ENCODE measurements around the gene GPR17. TPM values are rescaled to one million over a fixed set of nuclear protein-coding genes. Genes with fewer than 3 reads are reported as not detected.

The GPR17 gene
- total RNA-seq, 1 donor from 2014 or later: not detected

GRCh38 chr2:127650041-127650784 is 4.3 kb downstream of the GPR17 start:
- FAIRE-seq: no peak

DNA sequence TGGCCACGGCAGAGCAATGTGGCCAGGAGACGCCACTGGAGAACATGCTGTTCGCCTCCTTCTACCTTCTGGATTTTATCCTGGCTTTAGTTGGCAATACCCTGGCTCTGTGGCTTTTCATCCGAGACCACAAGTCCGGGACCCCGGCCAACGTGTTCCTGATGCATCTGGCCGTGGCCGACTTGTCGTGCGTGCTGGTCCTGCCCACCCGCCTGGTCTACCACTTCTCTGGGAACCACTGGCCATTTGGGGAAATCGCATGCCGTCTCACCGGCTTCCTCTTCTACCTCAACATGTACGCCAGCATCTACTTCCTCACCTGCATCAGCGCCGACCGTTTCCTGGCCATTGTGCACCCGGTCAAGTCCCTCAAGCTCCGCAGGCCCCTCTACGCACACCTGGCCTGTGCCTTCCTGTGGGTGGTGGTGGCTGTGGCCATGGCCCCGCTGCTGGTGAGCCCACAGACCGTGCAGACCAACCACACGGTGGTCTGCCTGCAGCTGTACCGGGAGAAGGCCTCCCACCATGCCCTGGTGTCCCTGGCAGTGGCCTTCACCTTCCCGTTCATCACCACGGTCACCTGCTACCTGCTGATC is 4.9 kb downstream of the GPR17 start:
- no peaks in the 10 kb centered on the region for H3K36me3 ChIP-seq (ENCODE audit: control insufficient read depth, insufficient read depth, low read length)
- H3K27me3 ChIP-seq (ENCODE audit: control insufficient read depth, insufficient read depth, low read length): peaks cover 1% of the 10 kb centered on the region
- no peak for TF ChIP-seq CTCF (IDR thresholded peaks at IDR 0.05; ENCODE audit: insufficient read depth, low read length, severe bottlenecking)
- FAIRE-seq (no peak), DNase-seq (ENCODE audit: low read depth) (no peak)
- H3K4me3 ChIP-seq (ENCODE audit: low read depth, low read length): no peak overlapping the region

More at GRCh38 chr2:127650041-127650784, 4.3 kb downstream of the GPR17 start:
- Histone ChIP-seq H3K27me3 (ENCODE audit: control insufficient read depth, insufficient read depth, low read length) (peaks cover 1% of the 10 kb centered on the region), H3K4me3 (ENCODE audit: low read depth, low read length) (no peak overlapping the region), H3K36me3 (ENCODE audit: control insufficient read depth, insufficient read depth, low read length) (no peaks in the 10 kb centered on the region)
- no peak for DNase-seq (ENCODE audit: low read depth)
- TF ChIP-seq CTCF (IDR thresholded peaks at IDR 0.05; ENCODE audit: insufficient read depth, low read length, severe bottlenecking): no peak

DNA sequence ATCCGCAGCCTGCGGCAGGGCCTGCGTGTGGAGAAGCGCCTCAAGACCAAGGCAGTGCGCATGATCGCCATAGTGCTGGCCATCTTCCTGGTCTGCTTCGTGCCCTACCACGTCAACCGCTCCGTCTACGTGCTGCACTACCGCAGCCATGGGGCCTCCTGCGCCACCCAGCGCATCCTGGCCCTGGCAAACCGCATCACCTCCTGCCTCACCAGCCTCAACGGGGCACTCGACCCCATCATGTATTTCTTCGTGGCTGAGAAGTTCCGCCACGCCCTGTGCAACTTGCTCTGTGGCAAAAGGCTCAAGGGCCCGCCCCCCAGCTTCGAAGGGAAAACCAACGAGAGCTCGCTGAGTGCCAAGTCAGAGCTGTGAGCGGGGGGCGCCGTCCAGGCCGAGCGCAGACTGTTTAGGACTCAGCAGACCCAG is 5.4 kb downstream of the GPR17 start:
- FAIRE-seq: no peak
- TF ChIP-seq CTCF (IDR thresholded peaks at IDR 0.05; ENCODE audit: insufficient read depth, low read length, severe bottlenecking): no peak

DNA sequence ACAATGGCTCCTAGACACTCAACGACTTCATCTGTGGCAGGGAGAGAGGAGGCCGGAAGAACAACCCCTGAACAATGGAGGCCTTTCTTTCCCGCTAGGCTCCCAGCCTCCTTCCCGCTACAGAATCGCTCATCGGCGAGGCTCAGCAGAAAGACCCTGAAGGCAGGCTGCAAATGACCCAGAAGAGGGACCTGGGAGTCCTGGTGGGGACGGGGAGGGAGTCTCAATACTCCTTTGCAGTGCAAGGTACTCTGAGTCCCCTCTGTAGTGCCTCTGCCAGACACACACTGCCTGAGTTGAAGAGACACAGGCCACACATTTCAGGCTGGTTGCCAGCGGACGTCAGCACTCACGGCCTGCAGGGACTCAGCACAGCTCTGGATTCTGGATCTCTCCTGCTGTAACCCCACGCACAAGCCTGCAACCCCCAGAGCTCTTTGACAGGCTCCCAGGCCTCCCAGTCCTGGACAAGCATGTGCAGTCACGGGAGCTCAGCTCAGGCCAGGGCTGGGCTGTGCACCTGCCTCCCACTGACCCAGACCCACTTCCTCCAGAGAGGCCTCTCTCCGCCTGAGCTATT is 6.1 kb downstream of the GPR17 start:
- DNase-seq (ENCODE audit: low read depth): no peak

More for the DNA sequence above, 5.4 kb downstream of the GPR17 start:
- Histone ChIP-seq H3K4me3 (ENCODE audit: low read depth, low read length) (no peak overlapping the region), H3K36me3 (ENCODE audit: control insufficient read depth, insufficient read depth, low read length) (no peaks in the 10 kb centered on the region), H3K27me3 (ENCODE audit: control insufficient read depth, insufficient read depth, low read length) (no peaks in the 10 kb centered on the region)
- DNase-seq (ENCODE audit: low read depth): no peak

DNA sequence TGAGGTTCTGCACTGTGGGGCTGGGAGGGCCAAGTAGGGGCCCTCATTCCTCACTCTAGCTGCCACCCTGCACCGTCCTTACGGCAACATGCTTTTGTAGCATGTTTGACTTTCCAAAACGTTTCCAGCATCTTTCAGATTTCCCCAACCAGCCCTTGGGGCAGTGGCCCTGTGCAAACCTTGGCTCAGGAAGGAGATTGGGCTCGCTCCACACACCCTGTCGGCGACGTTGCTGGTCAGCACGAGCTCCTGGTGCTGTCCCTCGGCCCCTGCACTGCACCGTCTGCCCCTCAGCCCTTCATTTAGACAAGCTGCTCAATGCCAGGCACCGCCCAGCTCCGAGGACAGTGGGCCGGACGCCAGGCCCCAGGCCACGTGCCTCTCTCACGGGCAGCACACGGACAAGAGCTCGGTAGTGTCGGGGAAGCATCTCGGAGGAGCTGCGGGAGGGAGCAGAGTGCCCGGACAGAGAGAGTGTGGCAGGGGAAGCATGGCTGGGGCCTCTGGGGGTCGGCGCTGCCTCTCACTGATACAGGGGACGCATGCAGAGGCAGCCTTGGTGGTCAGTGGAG is 6.9 kb downstream of the GPR17 start:
- DNase-seq (ENCODE audit: low read depth) (no peak), FAIRE-seq (no peak)
- Histone ChIP-seq H3K4me3 (ENCODE audit: low read depth, low read length) (no peak overlapping the region), H3K27me3 (ENCODE audit: control insufficient read depth, insufficient read depth, low read length) (no peaks in the 10 kb centered on the region), H3K36me3 (ENCODE audit: control insufficient read depth, insufficient read depth, low read length) (no peaks in the 10 kb centered on the region)
- no peak for TF ChIP-seq CTCF (IDR thresholded peaks at IDR 0.05; ENCODE audit: insufficient read depth, low read length, severe bottlenecking)

More for the DNA sequence above, 6.1 kb downstream of the GPR17 start:
- H3K27me3 ChIP-seq (ENCODE audit: control insufficient read depth, insufficient read depth, low read length): no peaks in the 10 kb centered on the region
- H3K4me3 ChIP-seq (ENCODE audit: low read depth, low read length): no peak overlapping the region
- H3K36me3 ChIP-seq (ENCODE audit: control insufficient read depth, insufficient read depth, low read length): no peaks in the 10 kb centered on the region
- no peak for TF ChIP-seq CTCF (IDR thresholded peaks at IDR 0.05; ENCODE audit: insufficient read depth, low read length, severe bottlenecking)
- FAIRE-seq: no peak

Measured in bronchial epithelial cell (primary cell).